Uterus (tissue), 4 donors: Measurements from ENCODE around the gene PALS2. TPM values are rescaled to one million over a fixed set of nuclear protein-coding genes. Genes with fewer than 3 reads are reported as not detected.

Source experiments
- DNase-seq, 2 donors: peaks; one replicate each; pipeline ENCODE4 v3.0.0-alpha.2; 2019 to 2020
- H3K27ac ChIP-seq, 2 donors: fragments of 200-600 bp; sonication (generic); 1 replicate in 1 of 2; 2 replicates in 1 of 2; pipeline ENCODE4 v1.5.1; 2016 to 2018
- H3K27me3 ChIP-seq, 2 donors: fragments of 200-600 bp; sonication (generic); one replicate each; pipeline ENCODE4 v1.5.1; 2018 to 2019; ENCODE audit warnings: control low read depth in 1 of 2
- H3K36me3 ChIP-seq, 2 donors: fragments of 200-600 bp; sonication (generic); one replicate each; pipeline ENCODE4 v1.5.1; 2019; ENCODE audit warnings: control low read depth in 1 of 2
- H3K4me1 ChIP-seq, 2 donors: fragments of 200-600 bp; sonication (generic); one replicate each; pipeline ENCODE4 v1.5.1; 2018 to 2019; ENCODE audit warnings: control low read depth in 1 of 2
- H3K4me3 ChIP-seq, 2 donors: fragments of 200-600 bp; sonication (generic); 1 replicate in 1 of 2; 2 replicates in 1 of 2; pipeline ENCODE4 v1.5.1; 2018 to 2019; ENCODE audit warnings: mild to moderate bottlenecking in 1 of 2
- H3K9me3 ChIP-seq, 2 donors: fragments of 200-600 bp; sonication (generic); one replicate each; pipeline ENCODE4 v1.5.1; 2019; ENCODE audit warnings: control low read depth in 1 of 2
- POLR2A ChIP-seq, 2 donors: fragments of 450-650 bp; IDR thresholded peaks; one replicate each; pipeline ENCODE4 v1.6.1; 2016; ENCODE audit warnings: antibody characterized with exemption in 2 of 2, mild to moderate bottlenecking in 1 of 2, moderate library complexity in 1 of 2
- intact Hi-C: fragments of 100-400 bp; cut with DNase I; formaldehyde crosslinking; loops from one replicate; pipeline ENCODE4 v1.15.1; 2023; ENCODE audit warnings: low total_unique reads
- total RNA-seq, 4 donors: library from RNA; depleted of rRNA in 3 of 4; stranded (reverse); fragments of >200 nt in 3 of 4; gene quantifications; one replicate each; pipeline versions ENCODE4 v1.1.0 to v1.2.4, GENCODE V29; 2014 to 2023
- TF ChIP-seq, protein P1 (sequence below), 4 experiments: fragments of 200-600 bp in 2 of 4; fragments of 450-650 bp in 2 of 4; sonication (generic) in 2 of 4; IDR thresholded peaks; one replicate each; pipeline ENCODE4 v1.5.1; 2016 to 2019; ENCODE audit warnings: antibody characterized with exemption in 4 of 4, mild to moderate bottlenecking in 2 of 4, moderate library complexity in 1 of 4
- donor health status: DM: yes; HTN: yes; CAD: no.

PALS2 gene
- total RNA-seq, 4 donors from 2014 or later = 4.7 to 45.4 (median 36.8) TPM

DNA sequence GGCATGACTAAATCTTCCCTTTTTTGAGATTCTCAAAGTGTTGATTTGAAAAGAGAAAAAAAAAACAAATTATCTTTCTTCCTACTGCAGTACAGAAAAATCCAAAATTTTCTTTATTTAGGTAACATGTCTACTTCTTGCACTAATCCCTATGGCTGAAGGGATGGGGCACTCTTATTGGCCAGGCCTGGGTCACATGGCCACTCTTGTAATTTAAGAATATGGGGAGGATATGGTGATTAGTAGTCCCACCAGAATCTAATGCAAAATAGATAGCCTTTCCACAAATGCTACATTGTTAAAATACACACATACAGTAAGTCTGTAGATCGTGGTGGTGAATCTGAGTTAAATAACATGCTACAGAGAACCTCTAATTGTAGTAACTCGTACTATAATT lies 7.0 kb upstream of the PALS2 start:
- Histone ChIP-seq H3K4me3 (no peak overlapping the region), H3K9me3 (no peaks in the 10 kb centered on the region), H3K27ac (no peak overlapping the region), H3K36me3 (no peaks in the 10 kb centered on the region), H3K27me3 (no peaks in the 10 kb centered on the region), H3K4me1 (no peaks in the 10 kb centered on the region)
- DNase-seq = no peak
- TF ChIP-seq, protein P1, sequence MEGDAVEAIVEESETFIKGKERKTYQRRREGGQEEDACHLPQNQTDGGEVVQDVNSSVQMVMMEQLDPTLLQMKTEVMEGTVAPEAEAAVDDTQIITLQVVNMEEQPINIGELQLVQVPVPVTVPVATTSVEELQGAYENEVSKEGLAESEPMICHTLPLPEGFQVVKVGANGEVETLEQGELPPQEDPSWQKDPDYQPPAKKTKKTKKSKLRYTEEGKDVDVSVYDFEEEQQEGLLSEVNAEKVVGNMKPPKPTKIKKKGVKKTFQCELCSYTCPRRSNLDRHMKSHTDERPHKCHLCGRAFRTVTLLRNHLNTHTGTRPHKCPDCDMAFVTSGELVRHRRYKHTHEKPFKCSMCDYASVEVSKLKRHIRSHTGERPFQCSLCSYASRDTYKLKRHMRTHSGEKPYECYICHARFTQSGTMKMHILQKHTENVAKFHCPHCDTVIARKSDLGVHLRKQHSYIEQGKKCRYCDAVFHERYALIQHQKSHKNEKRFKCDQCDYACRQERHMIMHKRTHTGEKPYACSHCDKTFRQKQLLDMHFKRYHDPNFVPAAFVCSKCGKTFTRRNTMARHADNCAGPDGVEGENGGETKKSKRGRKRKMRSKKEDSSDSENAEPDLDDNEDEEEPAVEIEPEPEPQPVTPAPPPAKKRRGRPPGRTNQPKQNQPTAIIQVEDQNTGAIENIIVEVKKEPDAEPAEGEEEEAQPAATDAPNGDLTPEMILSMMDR (IDR thresholded peaks at IDR 0.05) = no peak
- no peak for TF ChIP-seq POLR2A (IDR thresholded peaks at IDR 0.05)
- intact Hi-C loops = no loop called here

DNA sequence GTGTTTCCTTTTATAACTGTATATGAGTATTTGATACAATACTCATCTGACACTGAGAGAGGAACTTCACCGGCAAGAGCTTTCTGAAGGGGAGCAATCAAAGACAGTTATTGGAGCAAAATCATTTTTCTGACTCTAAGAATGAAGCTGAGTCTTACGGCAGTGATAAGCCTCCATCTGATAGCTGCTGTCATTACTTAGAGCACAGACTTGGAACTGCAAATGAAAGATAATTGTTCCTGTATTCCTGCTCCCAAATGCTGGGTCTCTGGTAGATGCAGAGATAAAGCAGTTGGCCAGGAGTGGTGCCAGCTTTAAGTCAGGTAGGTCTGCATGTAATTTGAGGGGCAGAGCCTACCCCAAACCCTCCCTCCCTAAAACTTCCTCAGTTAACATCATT lies 2.3 kb upstream of the PALS2 start:
- Histone ChIP-seq H3K27ac (no peak overlapping the region), H3K27me3 (no peaks in the 10 kb centered on the region), H3K4me3 (no peak overlapping the region), H3K4me1 (peaks cover 4 to 6% of the 10 kb centered on the region in 2 donors), H3K9me3 (no peaks in the 10 kb centered on the region), H3K36me3 (no peaks in the 10 kb centered on the region)
- TF ChIP-seq, protein P1 (IDR thresholded peaks at IDR 0.05) = no peak
- no peak for TF ChIP-seq POLR2A (IDR thresholded peaks at IDR 0.05)
- intact Hi-C loops = no loop called here
- no peak for DNase-seq

DNA sequence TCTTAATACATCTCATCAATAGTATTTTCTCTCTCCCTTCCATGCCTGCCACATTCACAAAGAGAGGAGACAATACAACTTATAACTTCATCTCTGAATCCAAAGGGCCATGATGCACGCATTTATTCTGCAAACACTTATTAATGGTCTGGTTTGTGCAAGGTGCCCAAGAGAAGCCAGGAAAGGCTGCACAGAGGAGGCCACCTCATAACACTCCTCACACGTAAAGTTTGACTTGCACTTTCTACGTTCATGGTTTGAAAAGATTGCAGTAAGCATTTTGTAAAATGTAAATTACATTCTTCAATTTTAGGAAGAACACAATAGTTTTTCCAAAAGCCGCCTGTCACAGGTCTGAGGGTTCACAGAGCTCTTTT lies 1.2 kb upstream of the PALS2 start:
- no peak for TF ChIP-seq POLR2A (IDR thresholded peaks at IDR 0.05)
- TF ChIP-seq, protein P1 (IDR thresholded peaks at IDR 0.05) = no peak
- Histone ChIP-seq H3K36me3 (no peaks in the 10 kb centered on the region), H3K27me3 (no peaks in the 10 kb centered on the region), H3K4me1 (peaks cover 4 to 6% of the 10 kb centered on the region in 2 donors), H3K27ac (no peak overlapping the region), H3K4me3 (no peak overlapping the region), H3K9me3 (no peaks in the 10 kb centered on the region)
- no peak for DNase-seq
- intact Hi-C loops = no loop called here

GRCh38 chr7:24572393-24572996 lies 757 bp upstream of the PALS2 start:
- no peaks in the 10 kb centered on the region for H3K36me3 ChIP-seq
- peak overlapping the region; percentile 45 to 88 for H3K4me3 ChIP-seq
- DNase-seq = peak; percentile 40 to 41
- intact Hi-C loops = no loop called here
- peaks cover 4 to 6% of the 10 kb centered on the region in 2 donors for H3K4me1 ChIP-seq
- no peaks in the 10 kb centered on the region for H3K27me3 ChIP-seq
- TF ChIP-seq, protein P1 (IDR thresholded peaks at IDR 0.05) = no peak
- TF ChIP-seq POLR2A (IDR thresholded peaks at IDR 0.05) = no peak
- no peaks in the 10 kb centered on the region for H3K9me3 ChIP-seq
- H3K27ac ChIP-seq = peak overlapping the region; percentile 68 to 86

GRCh38 chr7:24573554-24574338 lies 494 bp downstream of the PALS2 start:
- peak overlapping the region; percentile 45 to 88 for H3K4me3 ChIP-seq
- peak; percentile 31 to 49 for DNase-seq
- H3K27ac ChIP-seq = peak overlapping the region; percentile 70 to 86
- no peaks in the 10 kb centered on the region for H3K36me3 ChIP-seq
- H3K27me3 ChIP-seq = no peaks in the 10 kb centered on the region
- peak in 1 of 2 donors; percentile 25 for TF ChIP-seq POLR2A (IDR thresholded peaks at IDR 0.05)
- TF ChIP-seq, protein P1 (IDR thresholded peaks at IDR 0.05) = no peak
- intact Hi-C loops = no loop called here
- no peaks in the 10 kb centered on the region for H3K9me3 ChIP-seq
- peaks cover 4 to 6% of the 10 kb centered on the region in 2 donors for H3K4me1 ChIP-seq
